ENCODE measurements around the gene TIMP2. TPM values are rescaled to one million over a fixed set of nuclear protein-coding genes. Genes with fewer than 3 reads are reported as not detected.
A peak's percentile ranks its signal among the peaks of the same experiment; 100 is the strongest.

TIMP2 gene
- total and polyA plus RNA-seq, 8 donors = 158 to 313 (median 179) TPM

DNA sequence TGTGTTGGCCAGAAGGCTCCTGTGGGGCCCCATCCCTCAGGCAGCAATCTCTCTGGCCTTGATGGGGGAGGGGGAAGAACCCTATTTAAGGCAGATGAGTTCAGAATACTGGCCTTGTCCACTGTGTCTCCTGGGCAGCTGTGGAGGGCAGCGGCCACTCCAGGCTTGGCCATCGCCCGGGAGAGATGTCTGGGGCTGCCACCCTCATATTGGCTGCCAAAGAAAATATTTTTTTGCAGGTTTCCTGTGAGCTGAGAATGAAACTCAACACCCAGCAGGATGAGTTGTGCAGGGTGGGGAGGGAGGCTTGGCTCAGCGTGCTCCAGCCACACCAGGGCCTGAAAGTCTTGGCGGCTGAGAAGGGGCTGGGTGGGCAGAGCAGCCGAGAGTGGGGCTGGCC is 14.4 kb upstream of the TIMP2 start:
- Histone ChIP-seq H3K27ac (no peak overlapping the region), H3K4me3 (no peak overlapping the region), H3K27me3 (no peaks in the 10 kb centered on the region), H3K4me1 (peaks cover 3 to 4% of the 10 kb centered on the region in 2 donors), H3K9me3 (no peaks in the 10 kb centered on the region), H3K36me3 (no peaks in the 10 kb centered on the region)
- ATAC-seq (no peak), DNase-seq (no peak)
- intact Hi-C loops (cut with DNase I) = no loop called here
- TF ChIP-seq, protein P1, sequence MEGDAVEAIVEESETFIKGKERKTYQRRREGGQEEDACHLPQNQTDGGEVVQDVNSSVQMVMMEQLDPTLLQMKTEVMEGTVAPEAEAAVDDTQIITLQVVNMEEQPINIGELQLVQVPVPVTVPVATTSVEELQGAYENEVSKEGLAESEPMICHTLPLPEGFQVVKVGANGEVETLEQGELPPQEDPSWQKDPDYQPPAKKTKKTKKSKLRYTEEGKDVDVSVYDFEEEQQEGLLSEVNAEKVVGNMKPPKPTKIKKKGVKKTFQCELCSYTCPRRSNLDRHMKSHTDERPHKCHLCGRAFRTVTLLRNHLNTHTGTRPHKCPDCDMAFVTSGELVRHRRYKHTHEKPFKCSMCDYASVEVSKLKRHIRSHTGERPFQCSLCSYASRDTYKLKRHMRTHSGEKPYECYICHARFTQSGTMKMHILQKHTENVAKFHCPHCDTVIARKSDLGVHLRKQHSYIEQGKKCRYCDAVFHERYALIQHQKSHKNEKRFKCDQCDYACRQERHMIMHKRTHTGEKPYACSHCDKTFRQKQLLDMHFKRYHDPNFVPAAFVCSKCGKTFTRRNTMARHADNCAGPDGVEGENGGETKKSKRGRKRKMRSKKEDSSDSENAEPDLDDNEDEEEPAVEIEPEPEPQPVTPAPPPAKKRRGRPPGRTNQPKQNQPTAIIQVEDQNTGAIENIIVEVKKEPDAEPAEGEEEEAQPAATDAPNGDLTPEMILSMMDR (IDR thresholded peaks at IDR 0.05) = no peak

DNA sequence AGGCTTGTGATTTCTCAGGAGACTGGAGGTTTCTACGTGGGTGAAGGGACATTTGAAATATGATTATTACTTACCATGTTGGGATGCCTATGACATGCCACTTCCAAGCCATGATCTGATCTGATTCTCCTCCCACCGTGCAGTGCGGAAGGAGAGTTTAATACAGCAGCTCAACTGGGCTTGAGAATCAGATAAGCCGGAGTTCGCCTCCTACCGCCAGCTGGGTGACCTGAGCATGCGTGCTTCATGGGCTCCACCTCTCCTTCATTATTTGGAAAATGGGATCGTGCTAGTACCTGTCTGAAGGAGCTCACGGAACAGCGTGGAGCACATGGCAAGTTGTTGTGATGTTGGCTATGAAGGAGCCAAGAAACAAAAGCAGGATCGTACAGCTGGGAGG is 12.4 kb upstream of the TIMP2 start:
- TF ChIP-seq, protein P1 (IDR thresholded peaks at IDR 0.05) = no peak
- ATAC-seq = no peak
- no peak for DNase-seq
- intact Hi-C loops (cut with DNase I) = no loop called here
- H3K27me3 ChIP-seq = no peaks in the 10 kb centered on the region
- H3K36me3 ChIP-seq = no peaks in the 10 kb centered on the region
- no peaks in the 10 kb centered on the region for H3K9me3 ChIP-seq
- H3K4me1 ChIP-seq = peaks cover 13 to 19% of the 10 kb centered on the region in 2 donors
- no peak overlapping the region for H3K27ac ChIP-seq
- H3K4me3 ChIP-seq = no peak overlapping the region

DNA sequence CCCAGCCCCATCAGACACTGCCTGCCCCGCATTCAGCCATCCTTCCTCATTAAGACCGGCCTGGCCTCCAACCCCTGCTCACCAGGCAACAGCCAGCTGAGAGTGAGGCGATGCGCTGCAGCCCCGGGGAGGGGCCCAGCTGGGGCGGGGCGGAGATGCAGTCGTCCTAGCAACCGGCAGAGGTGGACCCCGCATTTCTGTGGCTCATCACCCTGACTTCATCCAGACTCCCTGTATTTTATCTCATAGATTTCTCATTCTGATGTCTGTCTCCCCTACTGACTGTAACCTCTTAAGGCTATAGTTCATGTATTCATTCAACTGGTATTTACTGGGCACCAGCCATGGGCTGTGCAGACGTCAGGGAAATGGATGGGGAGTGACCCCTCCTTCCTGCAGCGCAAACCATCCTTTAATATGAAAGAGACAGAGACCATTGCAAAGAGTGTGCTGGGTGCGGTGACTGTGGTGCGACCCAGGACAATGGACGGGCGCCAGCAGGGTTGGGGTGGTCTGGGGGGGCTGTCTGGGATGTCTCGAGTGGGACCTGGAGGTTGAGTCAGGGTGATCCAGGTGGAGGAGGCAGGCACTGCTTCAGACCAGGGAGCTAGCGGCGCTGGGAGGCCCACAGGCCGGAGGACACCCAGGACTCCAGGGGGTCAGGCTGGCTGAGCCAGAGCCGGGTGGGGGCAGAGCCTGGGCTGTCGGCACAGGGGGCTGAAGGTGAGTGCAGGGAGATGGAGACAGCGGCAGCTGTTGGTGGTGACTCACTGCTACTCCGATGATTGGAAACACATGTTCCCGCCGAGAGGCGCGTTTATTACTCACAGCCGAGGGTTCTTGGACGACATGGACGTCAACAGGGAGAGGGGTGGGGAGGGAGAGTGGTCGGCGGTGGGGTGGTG is 10.5 kb upstream of the TIMP2 start:
- no peaks in the 10 kb centered on the region for H3K27me3 ChIP-seq
- peak; percentile 30 for ATAC-seq
- H3K9me3 ChIP-seq = no peaks in the 10 kb centered on the region
- TF ChIP-seq, protein P1 (IDR thresholded peaks at IDR 0.05) = no peak
- H3K4me1 ChIP-seq = peaks cover 13 to 19% of the 10 kb centered on the region in 2 donors
- peak in 2 of 4 donors; percentile 69 to 74 for DNase-seq
- H3K36me3 ChIP-seq = no peaks in the 10 kb centered on the region
- peak overlapping the region in 1 of 2 donors; percentile 87 for H3K27ac ChIP-seq
- H3K4me3 ChIP-seq = no peak overlapping the region
- intact Hi-C loops (cut with DNase I) = no loop called here

DNA sequence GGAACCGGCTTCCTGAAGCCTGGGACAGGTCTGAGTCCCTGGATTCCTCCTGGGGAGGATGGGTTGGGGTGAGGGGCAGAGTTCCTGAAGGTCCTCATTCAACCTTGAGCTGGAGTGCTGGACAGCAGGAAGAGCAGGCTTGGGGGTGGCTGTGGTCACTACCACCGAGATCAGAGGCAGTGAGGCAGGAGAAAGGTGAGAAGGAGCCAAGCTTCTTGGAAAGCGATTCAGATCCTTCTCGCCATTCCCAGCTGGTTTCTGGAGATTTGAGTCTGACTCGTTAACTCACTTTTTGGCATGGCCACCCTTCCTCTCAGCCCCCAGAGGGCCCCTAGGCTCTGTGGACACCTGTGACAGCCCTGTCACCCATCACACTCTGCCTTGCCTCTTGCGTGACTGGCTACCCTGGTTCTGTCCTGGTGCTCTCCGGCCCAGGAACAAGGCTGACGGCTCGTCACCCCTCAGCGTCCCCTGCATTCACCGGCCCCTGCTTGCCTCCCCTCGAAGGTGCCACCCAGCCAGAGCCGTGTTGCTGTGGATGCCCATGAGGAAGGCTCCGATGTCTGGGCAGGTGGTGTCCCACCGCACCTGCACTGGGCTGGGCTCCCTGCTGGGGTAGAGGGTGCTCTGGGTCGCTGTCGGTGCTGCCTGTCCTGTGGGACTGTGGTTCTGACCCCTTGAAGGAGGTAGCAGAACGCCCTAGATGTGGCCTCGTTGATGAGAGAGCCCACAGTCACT is 9.7 kb upstream of the TIMP2 start:
- H3K4me1 ChIP-seq = peaks cover 13 to 19% of the 10 kb centered on the region in 2 donors
- H3K27ac ChIP-seq = peak overlapping the region; percentile 53 to 87

More for the DNA sequence above, 9.7 kb upstream of the TIMP2 start:
- intact Hi-C loops (cut with DNase I) = no loop called here
- Histone ChIP-seq H3K36me3 (no peaks in the 10 kb centered on the region), H3K4me3 (no peak overlapping the region), H3K9me3 (no peaks in the 10 kb centered on the region), H3K27me3 (no peaks in the 10 kb centered on the region)
- TF ChIP-seq, protein P1 (IDR thresholded peaks at IDR 0.05) = no peak
- DNase-seq = no peak
- ATAC-seq = no peak
